ENCODE measurements around the gene EQTN.
"Not testable (repeated sequence)": the region's sequence is repeated elsewhere in the genome, so short reads cannot be mapped to it uniquely, and the experiment has no call there.

EQTN gene

GRCh38 chr9:27258662-27259061 lies 38.3 kb downstream of the EQTN start:
- H3K4me3 ChIP-seq (ENCODE audit: low read depth, low read length) = no peak overlapping the region
- TF ChIP-seq CTCF (IDR thresholded peaks at IDR 0.05; ENCODE audit: borderline replicate concordance, insufficient read depth, low read depth, low read length) = no peak

DNA sequence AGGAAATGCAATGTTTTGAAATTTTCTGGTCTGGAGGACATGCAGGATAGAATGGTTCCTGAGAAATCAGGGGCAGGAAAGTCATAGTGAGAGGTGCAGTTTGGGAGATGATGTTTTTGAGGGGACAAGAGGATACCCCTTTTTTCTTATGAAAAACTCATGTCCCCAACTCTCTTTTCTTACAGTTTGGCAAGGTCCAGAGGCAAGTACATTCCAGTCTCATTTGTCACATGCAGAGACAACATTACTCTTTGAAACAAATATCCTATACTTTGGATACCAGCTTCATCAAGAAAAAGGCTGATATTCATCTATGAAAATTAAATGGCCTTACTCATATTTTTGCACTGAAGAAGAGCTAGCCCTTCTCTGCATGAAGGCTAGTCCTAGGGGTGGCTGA lies 48.2 kb downstream of the EQTN start:
- no peak for TF ChIP-seq CTCF (IDR thresholded peaks at IDR 0.05; ENCODE audit: borderline replicate concordance, insufficient read depth, low read depth, low read length)

GRCh38 chr9:27247756-27248155 lies 49.2 kb downstream of the EQTN start:
- peak; percentile 64; the same call in 1 of the 2 replicates for TF ChIP-seq CTCF (IDR thresholded peaks at IDR 0.05; ENCODE audit: borderline replicate concordance, insufficient read depth, low read depth, low read length)
- no peak overlapping the region for H3K4me3 ChIP-seq (ENCODE audit: low read depth, low read length)

More for the DNA sequence above, 48.2 kb downstream of the EQTN start:
- no peak overlapping the region for H3K4me3 ChIP-seq (ENCODE audit: low read depth, low read length)

DNA sequence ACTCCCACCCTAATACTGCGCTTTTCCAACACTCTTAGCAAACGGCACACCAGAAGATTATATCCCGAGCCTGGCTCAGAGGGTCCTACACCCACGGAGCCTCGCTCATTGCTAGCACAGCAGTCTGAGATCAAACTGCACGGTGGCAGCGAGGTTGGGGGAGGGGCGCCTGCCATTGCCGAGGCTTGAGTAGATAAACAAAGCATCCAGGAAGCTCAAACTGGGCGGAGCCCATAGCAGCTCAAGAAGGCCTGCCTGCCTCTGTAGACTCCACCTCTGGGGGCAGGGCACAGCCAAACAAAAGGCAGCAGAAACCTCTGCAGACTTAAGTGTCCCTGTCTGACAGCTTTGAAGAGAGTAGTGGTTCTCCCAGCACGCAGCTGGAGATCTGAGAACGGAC lies 57.3 kb downstream of the EQTN start:
- not testable (repeated sequence) for H3K4me3 ChIP-seq (ENCODE audit: low read depth, low read length)

All from GM12875 (cell line).